T-helper 2 cell treated with Interferon-gamma antibody and Interleukin-4, amounts not matched to agents 5 μg/mL and 100 μg/mL, for 36 hours (primary cell): ENCODE results near the gene SREK1IP1.

Experiments
- DNase-seq: peaks from one replicate; pipeline ENCODE4 v3.0.0; 2021; ENCODE audit warnings: low spot score
- H3K27ac Mint-ChIP-seq: one replicate; pipeline ENCODE4 v1.8.0; 2021; ENCODE audit warnings: mild to moderate bottlenecking, mixed read lengths
- H3K27me3 Mint-ChIP-seq: one replicate; pipeline ENCODE4 v1.8.0; 2021; ENCODE audit warnings: low read depth, mixed read lengths
- H3K36me3 Mint-ChIP-seq: one replicate; pipeline ENCODE4 v1.8.0; 2021; ENCODE audit warnings: low read depth, mixed read lengths
- H3K4me1 Mint-ChIP-seq: one replicate; pipeline ENCODE4 v1.8.0; 2021; ENCODE audit warnings: low read depth, mixed read lengths
- H3K4me3 Mint-ChIP-seq: one replicate; pipeline ENCODE4 v1.8.0; 2022; ENCODE audit warnings: mild to moderate bottlenecking, moderate library complexity, mixed read lengths
- H3K9me3 Mint-ChIP-seq: one replicate; pipeline ENCODE4 v1.8.0; 2021; ENCODE audit warnings: mixed read lengths

The SREK1IP1 gene

GRCh38 chr5:64688391-64688790 lies 80.1 kb downstream of the SREK1IP1 start:
- no peak overlapping the region for H3K27ac Mint-ChIP-seq
- peaks cover 2% of the 10 kb centered on the region for H3K4me1 Mint-ChIP-seq
- no peak overlapping the region for H3K4me3 Mint-ChIP-seq
- H3K9me3 Mint-ChIP-seq, result no peaks in the 10 kb centered on the region
- no peak for DNase-seq
- no peaks in the 10 kb centered on the region for H3K36me3 Mint-ChIP-seq
- peaks cover 44% of the 10 kb centered on the region for H3K27me3 Mint-ChIP-seq

- peaks cover 28% of the 10 kb centered on the region for H3K27me3 Mint-ChIP-seq
- no peak overlapping the region for H3K4me3 Mint-ChIP-seq
- no peak overlapping the region for H3K27ac Mint-ChIP-seq
- H3K36me3 Mint-ChIP-seq, result no peaks in the 10 kb centered on the region
- no peaks in the 10 kb centered on the region for H3K9me3 Mint-ChIP-seq
- DNase-seq, result no peak
- peaks cover 2% of the 10 kb centered on the region for H3K4me1 Mint-ChIP-seq
Measured at GRCh38 chr5:64685866-64686265, 82.6 kb downstream of the SREK1IP1 start.

DNA sequence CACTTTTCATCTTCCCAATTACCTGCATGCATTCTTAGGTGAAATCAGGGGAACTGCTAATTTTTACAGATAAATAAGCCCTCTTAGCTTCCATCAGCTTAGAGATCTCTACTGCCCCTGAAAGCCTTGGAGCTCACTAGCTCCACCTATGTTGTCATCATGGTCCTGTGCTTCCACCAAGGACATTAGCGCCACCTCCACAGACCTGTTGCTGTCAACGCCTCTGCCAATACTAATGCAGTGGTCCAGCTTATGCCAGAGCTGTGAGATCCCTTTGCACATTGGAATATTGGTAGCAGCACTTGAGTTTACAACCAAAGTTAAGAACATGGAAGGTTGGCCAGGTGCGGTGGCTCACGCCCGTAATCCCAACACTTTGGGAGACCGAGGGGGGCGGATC lies 85.9 kb downstream of the SREK1IP1 start:
- no peak overlapping the region for H3K27ac Mint-ChIP-seq
- no peaks in the 10 kb centered on the region for H3K36me3 Mint-ChIP-seq
- H3K9me3 Mint-ChIP-seq, result no peaks in the 10 kb centered on the region
- no peak overlapping the region for H3K4me3 Mint-ChIP-seq
- DNase-seq, result no peak
- H3K4me1 Mint-ChIP-seq, result no peaks in the 10 kb centered on the region
- H3K27me3 Mint-ChIP-seq, result peaks cover 7% of the 10 kb centered on the region

DNA sequence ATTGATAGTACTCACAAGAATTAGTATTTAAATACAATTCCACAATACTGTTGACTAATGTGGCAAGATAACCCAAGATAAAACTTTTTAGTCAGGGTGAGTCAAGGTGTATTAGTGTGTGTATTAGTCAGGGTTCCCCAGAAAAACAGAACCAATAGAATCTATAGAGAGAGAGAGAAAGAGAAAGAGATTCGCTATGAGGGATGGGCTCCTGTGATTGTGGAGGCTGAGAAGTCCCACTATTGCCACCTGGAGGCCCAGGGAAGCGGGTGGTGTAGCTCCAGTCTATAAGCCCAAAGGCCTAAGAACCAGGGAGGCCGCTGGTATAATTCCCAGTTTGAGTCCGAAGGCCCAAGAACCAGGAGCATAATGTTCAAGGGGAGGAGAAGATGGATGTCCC lies 88.2 kb downstream of the SREK1IP1 start:
- peaks cover 4% of the 10 kb centered on the region for H3K27me3 Mint-ChIP-seq
- no peaks in the 10 kb centered on the region for H3K9me3 Mint-ChIP-seq
- H3K4me1 Mint-ChIP-seq, result no peaks in the 10 kb centered on the region
- no peak overlapping the region for H3K4me3 Mint-ChIP-seq
- no peak overlapping the region for H3K27ac Mint-ChIP-seq
- no peak for DNase-seq
- no peaks in the 10 kb centered on the region for H3K36me3 Mint-ChIP-seq

DNA sequence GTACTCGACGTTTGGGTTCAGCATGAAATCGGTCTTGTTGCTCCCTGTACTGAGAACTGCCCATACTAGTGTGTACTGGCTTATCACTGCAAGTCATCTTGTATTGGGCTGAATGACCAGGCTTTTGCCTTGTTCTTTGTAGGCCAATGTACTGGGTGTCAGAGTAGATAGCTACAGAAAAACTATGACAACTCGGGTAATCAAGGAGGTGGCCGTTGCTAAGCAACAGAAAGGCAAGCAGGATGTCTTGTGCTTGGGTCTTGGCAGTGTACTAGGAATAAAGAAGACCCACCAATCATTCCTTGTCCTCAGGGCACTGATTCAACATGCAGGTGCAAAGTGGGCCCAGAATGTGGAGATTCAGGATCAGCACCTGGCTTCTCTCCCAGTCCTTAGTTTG lies 90.1 kb downstream of the SREK1IP1 start:
- Mint-ChIP-seq H3K27me3 (peaks cover 2% of the 10 kb centered on the region), H3K36me3 (no peaks in the 10 kb centered on the region), H3K4me3 (no peak overlapping the region), H3K4me1 (no peaks in the 10 kb centered on the region), H3K9me3 (no peaks in the 10 kb centered on the region), H3K27ac (no peak overlapping the region)
- no peak for DNase-seq

- H3K4me3 Mint-ChIP-seq, result no peak overlapping the region
- no peaks in the 10 kb centered on the region for H3K36me3 Mint-ChIP-seq
- no peak overlapping the region for H3K27ac Mint-ChIP-seq
- no peaks in the 10 kb centered on the region for H3K27me3 Mint-ChIP-seq
- H3K4me1 Mint-ChIP-seq, result no peaks in the 10 kb centered on the region
- DNase-seq, result no peak
- no peaks in the 10 kb centered on the region for H3K9me3 Mint-ChIP-seq
Measured at GRCh38 chr5:64671678-64672077, 96.8 kb downstream of the SREK1IP1 start.

DNA sequence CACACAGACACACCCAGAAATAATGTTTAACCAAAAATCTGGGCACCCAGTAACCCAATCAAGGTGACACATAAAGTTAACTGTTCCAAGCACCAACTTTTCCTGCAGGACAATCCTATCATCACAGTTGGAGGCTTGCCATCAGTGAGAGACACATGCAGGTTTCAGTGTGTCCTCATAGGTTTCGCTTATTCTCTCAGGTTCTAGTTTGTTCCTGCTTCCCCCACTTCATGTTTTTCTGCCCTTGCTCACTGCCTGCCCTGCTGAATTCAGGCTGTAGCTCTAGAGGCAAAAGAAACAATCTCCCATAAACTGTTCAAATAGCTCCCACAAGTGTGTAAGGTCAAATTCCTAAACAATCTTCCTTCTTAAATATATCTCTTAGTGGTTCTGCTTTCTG lies 98.2 kb downstream of the SREK1IP1 start:
- Mint-ChIP-seq H3K27me3 (no peaks in the 10 kb centered on the region), H3K9me3 (no peaks in the 10 kb centered on the region), H3K4me3 (no peak overlapping the region), H3K4me1 (no peaks in the 10 kb centered on the region), H3K36me3 (no peaks in the 10 kb centered on the region), H3K27ac (no peak overlapping the region)
- no peak for DNase-seq
